Ishikawa (cell line): ENCODE measurements around the gene PPP1CB.

Experiments
- EGR1 ChIP-seq: IDR thresholded peaks from 2 replicates; pipeline ENCODE4 v1.6.1; 2012
- NFIC ChIP-seq: IDR thresholded peaks from 2 replicates; pipeline ENCODE4 v1.6.1; 2012

DNA sequence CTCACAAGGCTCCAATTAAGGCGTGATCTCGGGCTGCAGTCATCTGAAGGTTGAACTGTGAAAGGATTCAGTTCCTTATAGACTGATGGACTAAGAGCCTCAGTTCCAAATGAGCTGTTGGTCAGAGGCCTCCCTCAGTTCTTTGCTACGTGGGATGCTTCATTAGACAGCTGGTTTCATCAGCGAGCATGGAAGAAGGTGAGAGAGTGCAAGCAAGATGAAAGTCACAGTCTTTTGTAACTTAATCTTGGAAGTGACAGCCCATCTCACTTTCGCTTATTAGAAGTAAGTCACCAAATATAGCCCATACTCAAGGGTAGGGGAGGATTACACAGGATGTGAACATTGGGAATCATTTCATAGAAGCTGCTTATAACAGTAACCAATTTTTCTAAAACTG lies 26.8 kb downstream of the PPP1CB start:
- no peak for TF ChIP-seq NFIC
- TF ChIP-seq EGR1: no peak
